Activated gamma-delta T cell (primary cell): ENCODE measurements around the gene ZNF830.
A peak's percentile ranks its signal among the peaks of the same experiment; 100 is the strongest.
"Not testable (repeated sequence)": the region's sequence is repeated elsewhere in the genome, so short reads cannot be mapped to it uniquely, and the experiment has no call there.

Source experiments
- DNase-seq: peaks from one replicate; lab custom pipeline; 2025; lab: John Stamatoyannopoulos, UW
- total RNA-seq, 2 donors: gene quantifications; one replicate each; lab custom pipeline; 2026; lab: John Stamatoyannopoulos, UW

The ZNF830 gene
- 41.3 to 42.3 reads per million in 2 donors for total RNA-seq

DNA sequence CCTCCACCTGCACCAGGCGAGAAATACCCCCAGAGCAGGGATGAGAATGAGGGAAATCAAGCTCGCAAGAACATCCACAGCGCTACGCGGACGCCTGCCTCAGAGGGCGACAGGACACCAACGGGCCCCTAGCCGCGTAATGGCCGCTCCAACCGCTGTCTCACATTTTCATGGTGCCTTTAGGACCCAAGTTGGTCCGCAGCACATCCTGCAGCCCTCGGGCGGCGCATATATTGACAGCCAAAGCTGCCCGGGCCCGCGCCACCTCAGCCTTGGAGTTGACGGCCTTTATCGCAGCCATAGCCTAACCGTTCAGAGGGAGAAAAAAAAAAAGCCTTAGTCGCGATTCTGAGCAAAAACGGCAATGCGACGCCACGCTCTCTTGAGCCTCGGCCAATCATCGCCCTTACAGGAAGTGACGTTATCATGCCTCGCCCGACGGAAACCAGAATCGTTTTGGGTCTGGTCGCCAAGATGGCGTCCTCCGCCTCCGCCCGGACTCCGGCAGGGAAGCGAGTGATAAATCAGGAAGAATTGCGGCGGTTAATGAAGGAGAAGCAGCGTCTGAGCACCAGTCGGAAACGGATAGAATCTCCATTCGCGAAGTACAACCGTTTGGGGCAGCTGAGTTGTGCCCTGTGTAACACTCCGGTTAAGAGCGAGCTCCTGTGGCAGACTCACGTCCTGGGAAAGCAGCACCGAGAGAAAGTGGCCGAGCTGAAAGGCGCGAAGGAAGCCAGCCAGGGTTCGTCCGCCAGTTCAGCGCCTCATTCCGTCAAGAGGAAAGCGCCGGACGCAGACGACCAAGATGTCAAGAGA, at the start of gene ZNF830, which contains the start of gene CCT6B:
Gene ZNF830, plus strand, starts transcription at position 448 of the 819 bp plus-strand sequence. Its CDS starts 27 bp downstream, at position 475.
Gene CCT6B, minus strand, starts transcription at position 368 of the 819 bp plus-strand sequence. Its CDS starts 67 bp downstream, at position 301.
- peak; percentile 51 for DNase-seq

GRCh38 chr17:34913001-34913400, 48.3 kb upstream of the ZNF830 start:
- DNase-seq, result no peak

DNA sequence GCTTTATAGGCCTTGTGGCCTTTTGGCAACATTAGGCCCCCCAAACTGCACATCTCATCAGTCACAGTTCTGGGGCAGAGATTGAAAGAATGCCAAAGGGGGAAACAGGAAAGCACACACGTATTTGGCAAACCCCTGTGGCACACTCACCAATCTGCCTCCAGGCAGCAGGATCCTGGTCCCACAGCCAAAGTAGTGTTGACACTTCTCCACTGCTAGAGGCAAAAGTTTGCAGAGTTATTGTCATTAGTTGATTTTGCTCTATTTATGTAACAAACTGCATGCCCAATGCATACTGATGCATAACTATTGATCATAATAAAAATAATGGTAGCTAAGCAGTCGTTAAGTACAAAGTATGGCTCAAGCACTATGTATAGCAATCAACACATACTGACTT, 45.2 kb upstream of the ZNF830 start:
- no peak for DNase-seq

- no peak for DNase-seq
Measured at GRCh38 chr17:34917381-34917780, 44.0 kb upstream of the ZNF830 start.

- DNase-seq, result no peak
Measured at GRCh38 chr17:34920676-34921075, 40.7 kb upstream of the ZNF830 start.

- DNase-seq, result no peak
Measured at GRCh38 chr17:34926661-34927060, 34.7 kb upstream of the ZNF830 start.

DNA sequence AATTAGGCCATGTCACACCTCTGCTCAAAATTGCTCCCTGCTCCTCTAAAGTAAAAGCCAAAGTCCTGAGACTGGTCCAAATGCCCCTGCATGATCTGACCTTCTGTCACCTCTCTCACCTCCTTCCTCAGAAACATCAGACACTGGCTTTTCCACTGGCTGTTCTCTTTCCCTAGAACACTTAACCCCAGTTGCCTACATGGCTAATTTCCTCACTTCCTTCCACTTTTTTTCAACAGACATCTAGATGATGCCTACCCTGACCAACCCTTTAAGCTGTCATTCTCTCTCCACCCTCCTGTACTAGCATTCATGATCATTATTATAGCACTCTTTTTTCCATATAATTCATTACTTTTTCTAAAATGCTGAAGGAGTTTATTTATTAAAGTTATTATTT, 31.1 kb upstream of the ZNF830 start:
- DNase-seq, result no peak

GRCh38 chr17:34950780-34951179, 10.6 kb upstream of the ZNF830 start:
- DNase-seq, result not testable (repeated sequence)

- DNase-seq, result no peak
Measured at GRCh38 chr17:34958438-34958837, 2.9 kb upstream of the ZNF830 start.

- no peak for DNase-seq
Measured at GRCh38 chr17:34974179-34974578, 12.8 kb downstream of the ZNF830 start.

- DNase-seq, result no peak
Measured at GRCh38 chr17:34974794-34975785, 13.8 kb downstream of the ZNF830 start.

- no peak for DNase-seq
Measured at GRCh38 chr17:34979153-34979552, 17.8 kb downstream of the ZNF830 start.

DNA sequence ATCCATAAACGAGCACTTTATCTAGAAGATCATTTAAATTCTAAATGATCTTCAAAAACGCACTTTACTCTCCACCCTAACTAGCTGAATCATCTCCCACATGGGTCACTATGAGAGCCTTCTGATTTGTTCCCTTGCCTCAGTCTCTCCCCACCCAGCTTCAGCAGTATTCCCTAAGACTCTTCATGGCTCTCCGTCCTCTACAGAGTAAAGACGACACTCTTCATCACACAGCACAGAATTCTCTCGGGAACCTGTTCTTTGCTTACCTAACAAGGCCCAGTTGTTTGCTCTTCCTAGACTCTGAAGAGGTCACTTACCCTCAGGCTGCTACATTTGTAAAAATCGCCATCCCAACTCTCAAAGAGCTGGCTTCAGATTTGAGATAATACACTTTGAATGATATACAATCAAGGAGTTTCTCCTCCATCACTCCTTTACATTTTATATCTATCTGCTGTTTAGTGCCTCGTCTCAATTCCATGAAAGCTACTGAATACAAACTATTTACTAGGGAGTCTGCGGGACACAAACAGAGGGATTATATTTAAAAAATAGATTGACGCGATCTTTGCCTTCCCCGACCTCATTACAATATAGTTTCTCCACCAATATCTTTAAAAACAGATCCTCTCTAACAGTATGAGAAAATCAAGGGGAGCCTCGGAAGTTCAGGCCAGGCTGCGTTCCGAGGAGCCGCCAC, 18.5 kb downstream of the ZNF830 start:
- no peak for DNase-seq

- DNase-seq, result peak; percentile 84
Measured at GRCh38 chr17:34980353-34980680, 19.0 kb downstream of the ZNF830 start, which contains the start of gene LIG3. Gene LIG3, plus strand, starts transcription at chr17:34980512. Its CDS starts 2,494 bp downstream, at chr17:34983006.

- DNase-seq, result peak; percentile 75
Measured at GRCh38 chr17:34980681-34981537, 19.6 kb downstream of the ZNF830 start.

GRCh38 chr17:34981538-34982241, 20.4 kb downstream of the ZNF830 start:
- no peak for DNase-seq

DNA sequence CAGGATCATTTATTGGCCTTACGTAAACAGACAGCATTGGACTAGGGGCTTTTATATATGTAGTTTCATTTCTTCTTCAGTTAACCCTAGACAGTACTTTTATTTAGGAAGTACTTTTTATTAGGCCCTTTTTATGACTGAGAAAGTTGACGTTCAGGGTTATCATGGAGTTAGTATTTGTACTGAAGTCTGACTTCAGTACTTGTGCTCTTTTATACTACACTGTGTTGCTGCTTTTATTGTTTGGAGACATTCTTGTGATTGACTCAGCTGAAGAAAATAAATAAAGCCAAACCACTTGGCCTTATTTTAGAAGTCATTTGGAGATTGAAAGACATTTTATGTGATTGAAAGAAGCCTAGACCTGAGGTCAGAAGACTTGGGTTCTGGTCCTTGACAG, 25.9 kb downstream of the ZNF830 start:
- no peak for DNase-seq

GRCh38 chr17:34988644-34989043, 27.3 kb downstream of the ZNF830 start:
- DNase-seq, result no peak

DNA sequence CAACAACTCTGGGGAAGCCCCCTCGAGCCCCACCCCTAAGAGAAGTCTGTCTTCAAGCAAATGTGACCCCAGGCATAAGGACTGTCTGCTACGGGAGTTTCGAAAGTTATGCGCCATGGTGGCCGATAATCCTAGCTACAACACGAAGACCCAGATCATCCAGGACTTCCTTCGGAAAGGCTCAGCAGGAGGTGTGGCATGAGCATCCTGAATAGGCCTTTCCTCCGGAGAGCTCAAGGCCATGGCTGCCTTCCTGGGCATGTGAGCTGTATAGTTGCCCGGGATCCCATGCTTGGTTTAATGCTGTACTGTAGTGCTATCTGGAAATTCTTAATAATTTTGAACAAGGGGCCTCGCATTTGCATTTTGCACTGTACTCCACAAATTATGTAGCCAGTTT, 28.1 kb downstream of the ZNF830 start:
- no peak for DNase-seq

- DNase-seq, result no peak
Measured at GRCh38 chr17:34990921-34991365, 29.6 kb downstream of the ZNF830 start.
